Ovary (tissue), 9 donors: ENCODE measurements around the gene P2RX6. TPM values are rescaled to one million over a fixed set of nuclear protein-coding genes. Genes with fewer than 3 reads are reported as not detected.
A peak's percentile ranks its signal among the peaks of the same experiment; 100 is the strongest.

Experiments used
- DNase-seq, 5 donors: peaks; one replicate each; pipeline ENCODE4 v3.0.0-alpha.2; 2019 to 2020
- H3K27ac ChIP-seq, 2 donors: fragments of 200-600 bp; one replicate each; pipeline versions ENCODE4 v1.5.1 to v1.8.0; 2019 to 2022
- H3K27me3 ChIP-seq: fragments of 200-600 bp; one replicate; pipeline ENCODE4 v1.8.0; 2022
- H3K36me3 ChIP-seq: fragments of 200-600 bp; sonication (generic); one replicate; pipeline ENCODE4 v1.5.1; 2019
- H3K4me1 ChIP-seq: one replicate; pipeline ENCODE4 v1.8.1; 2013; ENCODE audit warnings: mild to moderate bottlenecking, moderate library complexity; ENCODE audit not compliant: insufficient read depth
- H3K4me3 ChIP-seq: fragments of 200-600 bp; sonication (generic); one replicate; pipeline ENCODE4 v1.5.1; 2017
- H3K9me3 ChIP-seq, 2 donors: fragments of 200-600 bp in 1 of 2; sonication (generic) in 1 of 2; one replicate each; pipeline versions ENCODE4 v1.5.1 to v1.8.1; 2013 to 2019; ENCODE audit warnings: mild to moderate bottlenecking in 1 of 2, moderate library complexity in 1 of 2
- CTCF ChIP-seq, 3 donors: fragments of 450-650 bp in 2 of 3; fragments of 200-600 bp in 1 of 3; IDR thresholded peaks; one replicate each; pipeline versions ENCODE4 v1.5.1 to v1.8.0; 2016 to 2022; ENCODE audit warnings: antibody characterized with exemption in 3 of 3, mild to moderate bottlenecking in 1 of 3
- EP300 ChIP-seq: sonication (generic); formaldehyde crosslinking; IDR thresholded peaks from one replicate; pipeline ENCODE4 v1.6.1; 2017; ENCODE audit warnings: antibody characterized with exemption
- POLR2A ChIP-seq: fragments of 450-650 bp; IDR thresholded peaks from one replicate; pipeline ENCODE4 v1.6.1; 2017; ENCODE audit warnings: antibody characterized with exemption, mild to moderate bottlenecking, moderate library complexity
- whole genome bisulfite sequencing, 3 donors: extraction: QIAGEN DNeasy Blood & Tissue Kit in 1 of 3; methylation state at CpG; one replicate each; pipeline versions ENCODE4 v1.1.5 to v1.1.7; 2013 to 2017; 5-methylcytosine and 5-hydroxymethylcytosine counted together
- intact Hi-C, 4 donors: fragments of 100-400 bp; cut with DNase I; formaldehyde crosslinking; loops; one replicate each; pipeline versions ENCODE4 v1.11.0 to v1.15.1; 2022 to 2023
- polyA plus RNA-seq, 2 donors: library from polyadenylated mRNA; stranded (reverse); fragments of 200-250 nt in 1 of 2; fragments of 350-450 nt in 1 of 2; fragmentation: Illumina TruSeq in 1 of 2; extraction: RNeasy Lipid Tissue Mini Kit (QIAGEN cat#74804) in 1 of 2; gene quantifications; one replicate each; pipeline ENCODE4 v1.2.3, GENCODE V29; 2013 to 2014
- total RNA-seq, 7 donors: library from RNA; depleted of rRNA in 2 of 7; stranded (reverse); fragments of >200 nt in 2 of 7; fragmentation: NEBNext Ultra II Directional in 3 of 7; extraction: Animal tissue kit (Norgen Biotek cat#: 25700) in 3 of 7; gene quantifications; one replicate each; pipeline versions ENCODE4 v1.1.0 to v1.2.4, GENCODE V29; 2016 to 2023
- donor health status: DM: no; HTN: no; CAD: no; lungs with moderate emphysema.
- donor health status: DM: no; HTN: no; CAD: no.
- donor health status: Bipolar disorder and iron deficiency.
- donor health status: DM: yes; HTN: yes; CAD: no.
- donor health status: DM: no; HTN: no; CAD: no.
- donor health status: DM: yes; HTN: yes; CAD: no.

The P2RX6 gene
- total and polyA plus RNA-seq, 9 donors: 0.47 to 1.6 (median 1.0) TPM

- intact Hi-C loops: no loop called here
- H3K27ac ChIP-seq: no peak overlapping the region
- TF ChIP-seq EP300: no peak
- no peak for TF ChIP-seq POLR2A
- TF ChIP-seq CTCF (IDR thresholded peaks at IDR 0.05): no peak
- peaks cover 17% of the 10 kb centered on the region for H3K4me1 ChIP-seq
- peak overlapping the region; percentile 4 for H3K4me3 ChIP-seq
- no peaks in the 10 kb centered on the region for H3K9me3 ChIP-seq
- DNase-seq: peak; percentile 57 to 76 (median 72)
- H3K36me3 ChIP-seq: no peaks in the 10 kb centered on the region
- H3K27me3 ChIP-seq: no peaks in the 10 kb centered on the region
- 11 to 13% (median 13%) methylated on average over 37 to 39 of the region's 39 CpGs for WGBS, 3 donors
Observed at GRCh38 chr22:20979243-20979809, 35.6 kb upstream of the P2RX6 start.

GRCh38 chr22:20979940-20980453, 35.0 kb upstream of the P2RX6 start:
- 24 to 43% (median 30%) methylated on average over 9 to 13 of the region's 13 CpGs for WGBS, 3 donors
- TF ChIP-seq CTCF (IDR thresholded peaks at IDR 0.05): no peak
- no peak for TF ChIP-seq EP300
- no peak for TF ChIP-seq POLR2A
- Histone ChIP-seq H3K9me3 (no peaks in the 10 kb centered on the region), H3K27me3 (no peaks in the 10 kb centered on the region), H3K4me1 (peaks cover 17% of the 10 kb centered on the region), H3K36me3 (no peaks in the 10 kb centered on the region), H3K27ac (no peak overlapping the region), H3K4me3 (peak overlapping the region; percentile 4)
- intact Hi-C loops: loop anchor here in 1 of 4 donors (5.0 kb wide), 1 partner anchor 67 kb away; the partner anchor contains the start of gene LRRC74B
- no peak for DNase-seq

GRCh38 chr22:20980523-20980922, 34.4 kb upstream of the P2RX6 start:
- H3K27me3 ChIP-seq: no peaks in the 10 kb centered on the region
- H3K9me3 ChIP-seq: no peaks in the 10 kb centered on the region
- no peaks in the 10 kb centered on the region for H3K36me3 ChIP-seq
- 74 to 84% (median 83%) methylated on average over 4 of the region's 4 CpGs for WGBS, 3 donors
- H3K27ac ChIP-seq: peak overlapping the region in 1 of 2 donors; percentile 19
- H3K4me3 ChIP-seq: no peak overlapping the region
- peaks cover 17% of the 10 kb centered on the region for H3K4me1 ChIP-seq
- intact Hi-C loops: loop anchor here in 1 of 4 donors (5.0 kb wide), 1 partner anchor 67 kb away; the partner anchor contains the start of gene LRRC74B
- TF ChIP-seq CTCF (IDR thresholded peaks at IDR 0.05) (no peak), EP300 (no peak), POLR2A (no peak)
- DNase-seq: no peak

GRCh38 chr22:20980938-20981722, 33.8 kb upstream of the P2RX6 start:
- no peaks in the 10 kb centered on the region for H3K27me3 ChIP-seq
- no peak for DNase-seq
- WGBS, 3 donors: 41 to 51% (median 44%) methylated on average over 10 of the region's 10 CpGs
- no peaks in the 10 kb centered on the region for H3K9me3 ChIP-seq
- TF ChIP-seq POLR2A (no peak), EP300 (no peak), CTCF (IDR thresholded peaks at IDR 0.05) (no peak)
- H3K4me1 ChIP-seq: peaks cover 17% of the 10 kb centered on the region
- peak overlapping the region; percentile 84 for H3K4me3 ChIP-seq
- intact Hi-C loops: loop anchor here in 1 of 4 donors (5.0 kb wide), 1 partner anchor 66 kb away; the partner anchor contains the start of gene LRRC74B
- H3K36me3 ChIP-seq: no peaks in the 10 kb centered on the region
- H3K27ac ChIP-seq: peak overlapping the region; percentile 82 to 87
